Central memory CD8-positive, alpha-beta T cell (primary cell): ENCODE data around the gene MAGI3.
"Not testable (repeated sequence)": the region's sequence is repeated elsewhere in the genome, so short reads cannot be mapped to it uniquely, and the experiment has no call there.

Experiments used
- ATAC-seq: fragments of 150-1000 bp; cut with Tn5 transposase; replicated peaks from 2 replicates; pipeline ENCODE4 v1.10.0; 2022; ENCODE audit warnings: mild to moderate bottlenecking, moderate FRiP score, moderate number of reproducible peaks; ENCODE audit not compliant: poor library complexity, severe bottlenecking; ENCODE audit errors: extremely low read depth
- DNase-seq, 2 donors: peaks; one replicate each; pipeline ENCODE4 v3.0.0; 2021; ENCODE audit warnings: low spot score in 2 of 2
- H3K27ac Mint-ChIP-seq: one replicate; pipeline ENCODE4 v1.8.0; 2022; ENCODE audit warnings: low read depth, mild to moderate bottlenecking, moderate library complexity, mixed read lengths
- H3K27me3 Mint-ChIP-seq: one replicate; pipeline ENCODE4 v1.8.0; 2022; ENCODE audit warnings: mixed read lengths
- H3K36me3 Mint-ChIP-seq: one replicate; pipeline ENCODE4 v1.8.0; 2022; ENCODE audit warnings: mild to moderate bottlenecking, moderate library complexity, mixed read lengths; ENCODE audit not compliant: insufficient read depth
- H3K4me1 Mint-ChIP-seq: one replicate; pipeline ENCODE4 v1.8.0; 2022; ENCODE audit warnings: mixed read lengths
- H3K4me3 Mint-ChIP-seq: one replicate; pipeline ENCODE4 v1.8.0; 2022; ENCODE audit warnings: mild to moderate bottlenecking, moderate library complexity, mixed read lengths
- H3K9me3 Mint-ChIP-seq: one replicate; pipeline ENCODE4 v1.8.0; 2022; ENCODE audit warnings: mixed read lengths

Gene MAGI3

DNA sequence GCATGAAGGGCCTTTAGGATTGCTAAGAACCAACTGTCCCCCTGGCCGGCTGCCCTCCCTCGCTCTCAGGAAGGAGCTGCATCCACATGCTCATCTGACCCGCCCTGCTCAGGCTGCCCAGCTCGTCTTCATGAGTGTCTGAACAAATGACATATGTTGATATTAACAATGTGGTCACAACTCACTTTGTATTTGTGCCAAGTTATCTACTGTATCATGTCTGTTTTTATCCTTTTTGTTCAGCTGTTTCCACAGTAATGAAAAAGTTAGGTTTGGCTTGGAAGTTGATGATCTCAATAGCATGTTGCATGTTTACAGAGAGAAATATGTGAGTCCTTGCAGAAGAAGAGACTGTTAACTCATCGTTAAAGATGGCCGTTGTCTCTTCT, 293.8 kb downstream of the MAGI3 start:
- no peak for ATAC-seq
- no peak for DNase-seq
- no peaks in the 10 kb centered on the region for H3K4me1 Mint-ChIP-seq
- no peak overlapping the region for H3K27ac Mint-ChIP-seq
- H3K4me3 Mint-ChIP-seq, result no peak overlapping the region
- peaks cover 1% of the 10 kb centered on the region for H3K36me3 Mint-ChIP-seq
- H3K9me3 Mint-ChIP-seq, result no peaks in the 10 kb centered on the region
- no peaks in the 10 kb centered on the region for H3K27me3 Mint-ChIP-seq

DNA sequence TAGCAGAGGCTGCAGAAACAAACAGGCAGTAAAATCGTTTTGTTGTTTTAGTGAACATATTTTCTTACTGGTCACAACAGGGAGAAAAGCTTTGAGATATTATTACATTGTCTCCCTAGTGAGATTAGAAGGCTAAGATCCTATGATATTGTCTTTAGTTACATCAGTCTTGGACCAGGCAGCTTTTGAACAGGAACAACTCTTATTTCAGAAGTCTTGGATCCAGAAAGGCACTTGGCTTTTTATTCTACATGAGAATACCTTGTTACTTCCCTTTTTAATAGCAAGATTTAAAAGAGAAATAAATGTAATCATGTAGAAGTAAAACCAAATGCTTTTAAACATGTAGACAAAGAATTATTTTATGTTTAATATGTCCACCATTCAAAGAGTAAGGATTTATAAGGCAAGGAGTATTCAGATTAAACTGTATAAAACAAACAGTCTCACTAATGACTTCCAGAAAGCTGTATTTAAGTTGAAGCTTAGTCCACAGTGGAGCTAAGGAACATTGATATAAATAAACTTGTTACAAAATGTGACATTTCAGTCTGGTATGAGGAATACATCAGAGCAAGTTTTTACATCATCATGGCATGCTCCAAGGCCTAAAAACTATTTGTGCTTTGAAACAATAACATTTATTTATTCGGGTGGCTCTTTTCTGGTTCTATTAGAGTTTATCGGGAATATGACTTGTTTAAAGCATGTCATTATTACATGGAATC, 296.7 kb downstream of the MAGI3 start:
- Mint-ChIP-seq H3K36me3 (no peaks in the 10 kb centered on the region), H3K27me3 (no peaks in the 10 kb centered on the region), H3K4me3 (no peak overlapping the region), H3K4me1 (no peaks in the 10 kb centered on the region), H3K27ac (no peak overlapping the region), H3K9me3 (no peaks in the 10 kb centered on the region)
- ATAC-seq (no peak), DNase-seq (no peak)

DNA sequence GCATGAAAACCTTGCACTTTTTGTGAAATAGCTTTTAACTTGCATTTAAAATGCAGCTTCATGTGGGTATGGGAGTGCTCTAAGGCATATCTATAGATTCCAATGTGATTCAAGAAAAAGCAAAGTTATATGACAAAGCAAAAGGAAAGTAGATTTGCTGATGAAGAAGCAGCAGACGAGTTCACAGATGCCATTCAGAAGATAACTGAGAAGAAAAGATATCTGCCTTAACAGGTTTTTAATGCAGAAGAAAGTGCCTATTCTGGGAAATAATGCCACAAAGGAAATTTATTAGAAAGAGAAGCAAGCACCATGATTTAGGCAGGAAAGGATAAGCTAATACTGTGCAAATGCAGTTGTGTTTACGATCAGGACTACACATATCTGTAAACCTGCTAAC, 300.9 kb downstream of the MAGI3 start:
- Mint-ChIP-seq H3K27ac (no peak overlapping the region), H3K4me1 (no peaks in the 10 kb centered on the region), H3K27me3 (no peaks in the 10 kb centered on the region)

DNA sequence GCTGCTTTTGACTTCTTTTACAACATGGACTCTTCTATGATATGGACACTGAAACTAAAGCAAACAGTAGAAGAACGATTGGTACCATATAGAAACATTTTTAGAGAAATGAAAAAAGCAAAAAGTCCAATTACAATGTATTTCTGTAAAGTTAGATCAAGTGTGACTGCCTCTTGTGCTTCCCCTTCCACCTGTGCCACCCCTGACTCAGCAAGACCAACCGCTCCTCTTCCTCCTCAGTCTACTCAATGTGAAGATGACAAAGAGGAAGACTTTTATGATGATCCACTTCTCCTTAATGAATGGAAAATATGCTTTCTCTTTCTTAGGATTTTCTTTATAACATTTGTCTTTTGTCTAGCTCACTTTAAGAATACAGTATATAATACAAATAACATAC, 302.0 kb downstream of the MAGI3 start:
- ATAC-seq, result no peak
- Mint-ChIP-seq H3K4me3 (no peak overlapping the region), H3K36me3 (peaks cover 1% of the 10 kb centered on the region), H3K27ac (no peak overlapping the region), H3K4me1 (no peaks in the 10 kb centered on the region), H3K9me3 (peaks cover 23% of the 10 kb centered on the region), H3K27me3 (no peaks in the 10 kb centered on the region)
- no peak for DNase-seq

More for the DNA sequence above, 300.9 kb downstream of the MAGI3 start:
- DNase-seq (no peak), ATAC-seq (no peak)
- Mint-ChIP-seq H3K9me3 (peaks cover 23% of the 10 kb centered on the region), H3K4me3 (no peak overlapping the region), H3K36me3 (peaks cover 1% of the 10 kb centered on the region)

DNA sequence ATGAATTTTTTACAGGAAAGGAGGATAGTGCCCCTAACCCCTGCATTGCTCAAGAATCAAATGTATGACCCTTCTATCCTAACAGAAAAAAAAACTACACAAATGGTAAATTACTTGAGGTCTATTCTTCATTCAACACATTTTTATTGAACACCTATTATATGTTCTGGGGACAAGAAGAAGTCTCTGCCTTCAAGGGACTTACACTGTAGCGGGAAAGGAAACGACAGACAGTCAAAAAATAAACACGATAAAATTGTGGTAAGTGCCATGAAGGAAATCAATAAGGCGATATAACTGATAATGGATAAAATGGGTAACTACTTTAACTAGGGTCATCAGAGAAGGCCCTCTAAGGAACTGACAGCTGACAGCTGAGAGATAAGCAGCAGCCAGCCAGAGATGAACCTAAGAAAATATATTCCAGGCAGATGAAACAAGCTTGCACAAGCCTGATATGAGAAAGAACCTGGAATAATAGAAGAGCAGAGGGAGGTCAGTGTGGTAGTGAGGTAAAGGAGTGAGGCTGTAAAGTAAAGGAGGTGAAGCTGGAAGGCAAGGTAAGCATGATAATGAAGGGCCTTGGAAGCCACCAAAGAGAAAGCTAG, 302.6 kb downstream of the MAGI3 start:
- no peak for DNase-seq
- Mint-ChIP-seq H3K36me3 (peaks cover 1% of the 10 kb centered on the region), H3K9me3 (peaks cover 23% of the 10 kb centered on the region), H3K27me3 (no peaks in the 10 kb centered on the region), H3K4me1 (no peaks in the 10 kb centered on the region), H3K4me3 (no peak overlapping the region), H3K27ac (no peak overlapping the region)
- ATAC-seq, result no peak

DNA sequence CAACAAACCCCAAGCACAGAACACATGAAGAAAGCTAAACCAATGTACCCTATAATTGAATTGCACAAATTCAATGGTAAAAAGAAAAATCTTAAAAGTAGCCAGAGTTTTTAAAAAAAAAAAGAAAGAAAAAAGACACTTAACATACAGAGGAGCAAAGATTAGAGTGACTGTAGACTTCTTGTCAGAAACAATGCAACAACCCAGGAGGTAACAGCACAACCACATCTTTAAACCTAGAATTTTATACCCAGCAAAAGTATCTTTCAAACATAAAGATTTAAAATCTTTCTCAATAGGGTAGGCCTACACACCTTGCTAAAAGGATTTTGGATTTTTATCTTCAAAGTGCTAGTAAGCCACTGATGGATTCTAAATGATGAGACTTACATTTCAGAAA, 304.6 kb downstream of the MAGI3 start:
- Mint-ChIP-seq H3K4me1 (no peaks in the 10 kb centered on the region), H3K36me3 (peaks cover 3% of the 10 kb centered on the region), H3K9me3 (peaks cover 23% of the 10 kb centered on the region), H3K27me3 (no peaks in the 10 kb centered on the region), H3K4me3 (no peak overlapping the region), H3K27ac (no peak overlapping the region)
- DNase-seq (no peak), ATAC-seq (no peak)

DNA sequence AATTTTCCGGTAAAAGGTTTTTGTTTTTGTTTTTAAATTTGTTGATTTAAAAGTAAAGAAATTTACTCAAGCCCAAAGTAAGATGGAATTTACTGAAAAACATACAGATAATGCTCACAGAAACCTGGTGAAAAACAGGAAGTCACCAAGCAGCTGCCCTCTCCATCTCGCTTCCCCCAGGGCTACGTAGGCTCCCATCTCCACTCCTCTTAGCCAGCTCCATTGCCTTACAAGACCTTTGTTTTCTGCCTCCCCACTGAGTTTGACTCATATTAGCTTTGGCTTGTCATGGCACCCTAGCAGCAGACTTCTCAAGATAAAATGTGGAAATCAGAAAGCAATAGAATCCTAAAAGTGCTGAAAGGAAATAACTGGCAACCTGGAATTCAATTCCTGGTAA, 311.1 kb downstream of the MAGI3 start:
- Mint-ChIP-seq H3K4me1 (no peaks in the 10 kb centered on the region), H3K9me3 (no peaks in the 10 kb centered on the region), H3K27ac (peak overlapping the region; percentile 67), H3K36me3 (peaks cover 5% of the 10 kb centered on the region), H3K4me3 (no peak overlapping the region), H3K27me3 (no peaks in the 10 kb centered on the region)
- ATAC-seq (no peak), DNase-seq (no peak)

DNA sequence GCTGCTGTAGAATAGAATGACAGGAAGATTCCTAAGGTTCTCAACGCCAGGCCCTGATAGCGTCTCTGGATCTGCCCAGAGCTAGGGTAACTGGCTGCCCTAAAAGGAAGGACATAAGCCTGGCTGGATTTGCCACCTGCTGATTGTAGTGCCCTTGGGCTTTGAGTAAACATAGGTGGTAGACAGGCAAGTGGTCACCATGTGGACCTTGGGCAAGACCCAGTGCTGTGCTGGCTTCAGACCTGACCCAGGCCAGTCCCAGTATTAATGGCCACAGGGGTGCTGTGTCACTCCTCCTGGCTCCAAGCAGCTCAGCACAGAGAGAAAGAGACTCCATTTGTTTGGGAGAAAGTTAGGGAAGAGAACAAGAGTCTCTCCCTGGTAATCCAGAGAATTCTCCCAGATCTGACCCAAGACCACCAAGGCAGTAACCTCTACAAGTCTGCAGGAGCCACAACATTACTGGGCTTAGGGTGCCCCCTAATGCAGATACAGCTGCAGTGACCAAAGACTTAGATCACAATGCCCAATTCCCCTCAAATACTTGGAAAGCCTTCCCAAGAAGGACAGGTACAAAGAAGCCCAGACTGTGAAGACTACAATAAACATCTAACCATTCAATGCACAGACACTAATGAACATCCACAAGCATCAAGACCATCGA, 324.4 kb downstream of the MAGI3 start:
- no peak overlapping the region for H3K4me3 Mint-ChIP-seq
- peaks cover 11% of the 10 kb centered on the region for H3K36me3 Mint-ChIP-seq
- H3K27me3 Mint-ChIP-seq, result no peaks in the 10 kb centered on the region
- DNase-seq, result no peak
- H3K9me3 Mint-ChIP-seq, result no peaks in the 10 kb centered on the region
- H3K27ac Mint-ChIP-seq, result no peak overlapping the region
- H3K4me1 Mint-ChIP-seq, result peaks cover 15% of the 10 kb centered on the region
- no peak for ATAC-seq

DNA sequence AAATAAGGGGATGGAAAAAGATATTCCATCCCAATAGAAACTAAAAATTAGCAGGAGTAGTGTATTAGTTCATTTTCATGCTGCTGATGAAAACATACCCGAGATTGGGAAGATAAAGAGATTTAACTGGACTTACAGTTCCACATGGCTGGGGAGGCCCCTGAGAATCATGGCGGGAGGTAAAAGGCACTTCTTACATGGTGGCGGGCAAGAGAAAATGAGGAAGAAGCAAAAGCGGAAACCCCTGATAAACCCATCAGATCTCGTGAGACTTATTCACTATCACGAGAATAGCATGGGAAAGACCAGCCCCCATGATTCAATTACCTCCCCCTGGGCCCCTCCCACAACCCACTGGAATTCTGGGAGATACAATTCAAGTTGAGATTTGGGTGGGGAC, 327.2 kb downstream of the MAGI3 start:
- peaks cover 11% of the 10 kb centered on the region for H3K36me3 Mint-ChIP-seq
- H3K4me1 Mint-ChIP-seq, result peaks cover 15% of the 10 kb centered on the region
- not testable (repeated sequence) for H3K4me3 Mint-ChIP-seq, H3K27me3 Mint-ChIP-seq, H3K27ac Mint-ChIP-seq, DNase-seq, ATAC-seq, H3K9me3 Mint-ChIP-seq

DNA sequence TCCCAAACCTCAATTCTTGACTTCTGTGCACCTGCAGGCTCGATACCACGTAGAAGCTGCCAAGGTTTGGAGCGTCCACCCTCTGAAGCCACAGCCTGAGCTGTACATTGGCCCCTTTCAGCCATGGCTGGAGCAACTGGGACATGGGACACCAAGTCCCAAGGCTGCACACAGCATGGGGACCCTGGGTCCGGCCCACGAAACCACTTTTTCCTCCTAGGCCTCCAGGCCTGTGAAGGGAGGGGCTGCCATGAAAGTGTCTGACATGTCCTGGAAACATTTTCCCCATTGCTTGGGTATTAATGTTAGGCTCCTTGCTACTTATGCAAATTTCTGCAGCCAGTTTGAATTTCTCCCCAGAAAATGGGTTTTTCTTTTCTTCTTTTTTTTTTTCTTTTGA, 328.3 kb downstream of the MAGI3 start:
- peaks cover 11% of the 10 kb centered on the region for H3K36me3 Mint-ChIP-seq
- H3K9me3 Mint-ChIP-seq, result not testable (repeated sequence)

DNA sequence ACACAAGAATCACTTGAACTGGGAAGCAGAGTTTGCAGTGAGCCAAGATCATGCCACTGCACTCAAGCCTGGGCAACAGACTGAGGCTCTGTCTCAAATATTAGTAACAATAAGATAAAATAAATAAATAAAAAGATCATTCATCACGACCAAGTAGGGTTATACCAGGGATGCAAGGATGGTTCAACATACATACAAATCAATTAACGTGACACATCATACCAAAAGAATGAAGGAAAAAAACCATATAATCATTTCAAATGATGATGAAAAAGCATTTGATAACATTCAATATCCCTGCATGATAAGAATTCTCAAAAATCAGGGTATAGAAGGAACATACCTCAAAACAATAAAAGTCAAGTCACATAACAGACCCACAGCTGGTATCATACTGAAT, 330.7 kb downstream of the MAGI3 start:
- DNase-seq (no peak), ATAC-seq (no peak)
- Mint-ChIP-seq H3K27me3 (no peaks in the 10 kb centered on the region), H3K9me3 (no peaks in the 10 kb centered on the region), H3K27ac (no peak overlapping the region), H3K36me3 (peaks cover 12% of the 10 kb centered on the region), H3K4me1 (peaks cover 1% of the 10 kb centered on the region), H3K4me3 (no peak overlapping the region)

More for the DNA sequence above, 328.3 kb downstream of the MAGI3 start:
- peaks cover 12% of the 10 kb centered on the region for H3K4me1 Mint-ChIP-seq
- not testable (repeated sequence) for H3K4me3 Mint-ChIP-seq, ATAC-seq, DNase-seq, H3K27me3 Mint-ChIP-seq, H3K27ac Mint-ChIP-seq

DNA sequence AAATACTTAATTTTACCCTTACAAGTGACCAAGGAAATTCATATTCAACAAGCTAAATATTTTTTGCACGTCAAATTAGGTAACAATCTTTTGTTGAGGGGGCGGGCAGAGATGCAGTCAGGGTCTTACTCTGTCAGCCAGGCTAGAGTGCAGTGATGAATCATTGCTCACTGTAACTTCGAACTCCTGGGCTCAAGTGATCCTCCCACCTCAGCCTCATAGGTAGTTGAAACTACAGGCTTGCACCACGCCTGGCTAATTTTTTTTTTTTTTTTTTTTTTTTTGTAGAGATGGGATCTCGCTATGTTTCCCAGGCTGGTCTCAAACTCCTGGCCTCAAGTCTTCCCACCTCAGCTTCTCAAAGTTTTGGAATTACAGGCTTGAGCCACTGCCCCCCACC, 342.5 kb downstream of the MAGI3 start:
- H3K27ac Mint-ChIP-seq, result no peak overlapping the region
- no peak for ATAC-seq
- H3K36me3 Mint-ChIP-seq, result peaks cover 14% of the 10 kb centered on the region
- DNase-seq, result no peak
- H3K4me3 Mint-ChIP-seq, result no peak overlapping the region
- no peaks in the 10 kb centered on the region for H3K9me3 Mint-ChIP-seq
- H3K27me3 Mint-ChIP-seq, result no peaks in the 10 kb centered on the region
- H3K4me1 Mint-ChIP-seq, result no peaks in the 10 kb centered on the region
